T47D (cell line): Measurements from ENCODE around the gene RAB12.
A peak's percentile ranks its signal among the peaks of the same experiment; 100 is the strongest.

ENCODE experiments used
- DNase-seq, 2 experiments: peaks; one replicate each; pipeline versions ENCODE4 v3.0.0 to v3.0.0-alpha.2; 2011 to 2012; ENCODE audit warnings: low read depth in 1 of 2, low spot score in 1 of 2
- JUND ChIP-seq: IDR thresholded peaks from 2 replicates; pipeline ENCODE4 v1.6.1; 2012; ENCODE audit warnings: low read depth
- in situ Hi-C: cut with HindIII; loops from 2 replicates; pipeline ENCODE4 v1.10.0; 2016; ENCODE audit warnings: low sequenced_read_pairs, low pct_unique_long_range_greater_than_20kb

Gene RAB12

GRCh38 chr18:8660316-8660715 lies 51.1 kb downstream of the RAB12 start:
- no peak for TF ChIP-seq JUND
- in situ Hi-C loops = no loop called here
- DNase-seq = no peak

GRCh38 chr18:8661754-8662559 lies 52.7 kb downstream of the RAB12 start:
- TF ChIP-seq JUND = no peak
- in situ Hi-C loops = no loop called here
- DNase-seq = peak; percentile 11 to 27

GRCh38 chr18:8662560-8663255 lies 53.5 kb downstream of the RAB12 start:
- TF ChIP-seq JUND = no peak
- in situ Hi-C loops = no loop called here
- no peak for DNase-seq

GRCh38 chr18:8667846-8668245 lies 58.6 kb downstream of the RAB12 start:
- no peak for TF ChIP-seq JUND
- in situ Hi-C loops = no loop called here
- DNase-seq = no peak

GRCh38 chr18:8668381-8668780 lies 59.1 kb downstream of the RAB12 start:
- no peak for TF ChIP-seq JUND
- in situ Hi-C loops = no loop called here
- no peak for DNase-seq

GRCh38 chr18:8669571-8669970 lies 60.3 kb downstream of the RAB12 start:
- no peak for TF ChIP-seq JUND
- in situ Hi-C loops = no loop called here
- no peak for DNase-seq

- in situ Hi-C loops = no loop called here
- peak in 1 of 2 experiments; percentile 36 for DNase-seq
- TF ChIP-seq JUND = no peak
Measured at GRCh38 chr18:8673256-8674209, 64.3 kb downstream of the RAB12 start.

GRCh38 chr18:8675057-8675456 lies 65.8 kb downstream of the RAB12 start:
- DNase-seq = no peak
- TF ChIP-seq JUND = no peak
- in situ Hi-C loops = no loop called here

- DNase-seq = no peak
- in situ Hi-C loops = no loop called here
- no peak for TF ChIP-seq JUND
Measured at GRCh38 chr18:8681196-8681595, 72.0 kb downstream of the RAB12 start.

- no peak for TF ChIP-seq JUND
- no peak for DNase-seq
- in situ Hi-C loops = no loop called here
Measured at GRCh38 chr18:8684577-8684976, 75.3 kb downstream of the RAB12 start.

- in situ Hi-C loops = no loop called here
- peak in 1 of 2 experiments; percentile 11 for DNase-seq
- no peak for TF ChIP-seq JUND
Measured at GRCh38 chr18:8685141-8685913, 76.1 kb downstream of the RAB12 start.

- TF ChIP-seq JUND = no peak
- in situ Hi-C loops = no loop called here
- DNase-seq = no peak
Measured at GRCh38 chr18:8685914-8686216, 76.6 kb downstream of the RAB12 start.
